ENCODE measurements around the gene SCGB2A2. TPM values are rescaled to one million over a fixed set of nuclear protein-coding genes. Genes with fewer than 3 reads are reported as not detected.

Gene SCGB2A2
- total RNA-seq, 1 experiment from 2014 or later: not detected

- Mint-ChIP-seq H3K4me1 (no peaks in the 10 kb centered on the region), H3K36me3 (peaks cover 6% of the 10 kb centered on the region; the same call in 1 of the 2 replicates), H3K9me3 (peaks cover 20% of the 10 kb centered on the region), H3K4me3 (no peak overlapping the region), H3K27ac (no peak overlapping the region), H3K27me3 (ENCODE audit: low read depth) (peaks cover 2% of the 10 kb centered on the region; the same call in 1 of the 2 replicates)
- ATAC-seq: 0 out of 2 replicates have a peak, but pooled peaks have one; percentile 36
- TF ChIP-seq ZNF425 (CRISPR knock-in tag; conservative IDR thresholded peaks at IDR 0.05): no peak
- TF ChIP-seq E2F5 (CRISPR knock-in tag; IDR thresholded peaks at IDR 0.05): no peak
- no peak for TF ChIP-seq ZNF532 (CRISPR knock-in tag; IDR thresholded peaks at IDR 0.05; ENCODE audit: borderline replicate concordance)
- peak; percentile 91 for TF ChIP-seq GABPB1 (CRISPR knock-in tag; IDR thresholded peaks at IDR 0.05)
- TF ChIP-seq ZNF671 (CRISPR knock-in tag; IDR thresholded peaks at IDR 0.05): no peak
- TF ChIP-seq, protein P1, sequence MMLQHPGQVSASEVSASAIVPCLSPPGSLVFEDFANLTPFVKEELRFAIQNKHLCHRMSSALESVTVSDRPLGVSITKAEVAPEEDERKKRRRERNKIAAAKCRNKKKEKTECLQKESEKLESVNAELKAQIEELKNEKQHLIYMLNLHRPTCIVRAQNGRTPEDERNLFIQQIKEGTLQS (CRISPR knock-in tag; conservative IDR thresholded peaks at IDR 0.05): no peak
- TF ChIP-seq PRDM15 (CRISPR knock-in tag; IDR thresholded peaks at IDR 0.05): no peak
- DNase-seq (ENCODE audit: low spot score): no peak
- CTCF ChIA-PET: no interaction called here
- POLR2A ChIA-PET: no interaction called here
Measured at GRCh38 chr11:62273789-62274275, 3.9 kb downstream of the SCGB2A2 start.

DNA sequence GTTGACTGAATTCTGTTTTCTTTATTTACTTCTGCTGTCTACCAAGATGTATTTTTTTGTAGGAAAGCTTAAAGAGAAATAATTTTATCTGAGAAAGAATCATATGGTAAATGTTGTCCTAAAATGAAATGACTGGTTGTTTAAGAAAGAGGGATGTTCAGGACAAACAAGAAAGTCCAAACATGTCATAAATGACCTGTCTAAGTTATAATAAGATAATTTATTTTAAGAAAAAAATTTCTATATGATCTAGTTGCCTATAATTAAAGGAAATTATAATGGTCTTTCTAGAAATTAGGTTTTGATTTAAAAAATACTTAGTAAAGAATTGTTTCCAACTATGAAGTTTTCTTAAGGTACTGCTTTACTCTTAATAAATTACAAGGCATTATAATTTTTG, 10.5 kb downstream of the SCGB2A2 start:
- POLR2A ChIA-PET: no interaction called here
- Mint-ChIP-seq H3K9me3 (peaks cover 43% of the 10 kb centered on the region), H3K27ac (no peak overlapping the region), H3K36me3 (peaks cover 23% of the 10 kb centered on the region), H3K27me3 (ENCODE audit: low read depth) (peaks cover 4% of the 10 kb centered on the region; the same call in 1 of the 2 replicates), H3K4me1 (0 out of 2 replicates have a peak, but pooled peaks cover 3% of the 10 kb centered on the region), H3K4me3 (no peak overlapping the region)
- ATAC-seq (no peak), DNase-seq (ENCODE audit: low spot score) (no peak)
- TF ChIP-seq, protein P2, sequence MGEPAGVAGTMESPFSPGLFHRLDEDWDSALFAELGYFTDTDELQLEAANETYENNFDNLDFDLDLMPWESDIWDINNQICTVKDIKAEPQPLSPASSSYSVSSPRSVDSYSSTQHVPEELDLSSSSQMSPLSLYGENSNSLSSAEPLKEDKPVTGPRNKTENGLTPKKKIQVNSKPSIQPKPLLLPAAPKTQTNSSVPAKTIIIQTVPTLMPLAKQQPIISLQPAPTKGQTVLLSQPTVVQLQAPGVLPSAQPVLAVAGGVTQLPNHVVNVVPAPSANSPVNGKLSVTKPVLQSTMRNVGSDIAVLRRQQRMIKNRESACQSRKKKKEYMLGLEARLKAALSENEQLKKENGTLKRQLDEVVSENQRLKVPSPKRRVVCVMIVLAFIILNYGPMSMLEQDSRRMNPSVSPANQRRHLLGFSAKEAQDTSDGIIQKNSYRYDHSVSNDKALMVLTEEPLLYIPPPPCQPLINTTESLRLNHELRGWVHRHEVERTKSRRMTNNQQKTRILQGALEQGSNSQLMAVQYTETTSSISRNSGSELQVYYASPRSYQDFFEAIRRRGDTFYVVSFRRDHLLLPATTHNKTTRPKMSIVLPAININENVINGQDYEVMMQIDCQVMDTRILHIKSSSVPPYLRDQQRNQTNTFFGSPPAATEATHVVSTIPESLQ (CRISPR knock-in tag; IDR thresholded peaks at IDR 0.05): no peak
- CTCF ChIA-PET: no interaction called here

Measured in WTC11 (cell line).